WTC11 (cell line): ENCODE data around the gene TYSND1. TPM values are rescaled to one million over a fixed set of nuclear protein-coding genes. Genes with fewer than 3 reads are reported as not detected.

Source experiments
- ATAC-seq: fragments of 200-7000 bp; cut with Tn5 transposase; 2 replicates; pipeline ENCODE4 v1.10.0; 2021; ENCODE audit warnings: mild to moderate bottlenecking, moderate library complexity
- CTCF ChIA-PET: fragments of 300-600 bp; sonication (Branson Sonifier 250); formaldehyde crosslinking; loops from one replicate; lab custom pipeline; 2021; ENCODE audit warnings: antibody characterized with exemption; lab: Charles Lee
- POLR2A ChIA-PET: fragments of 350-600 bp; sonication (Branson Sonifier 250); formaldehyde crosslinking; loops from one replicate; lab custom pipeline; 2021; ENCODE audit warnings: antibody characterized with exemption; lab: Charles Lee
- DNase-seq: peaks from one replicate; pipeline ENCODE4 v3.0.0; 2021; ENCODE audit warnings: low spot score
- H3K27ac Mint-ChIP-seq: 2 replicates; pipeline ENCODE4 v1.8.0; 2021; ENCODE audit warnings: mixed read lengths
- H3K27me3 Mint-ChIP-seq: 2 replicates; pipeline ENCODE4 v1.8.0; 2021; ENCODE audit warnings: low read depth, mild to moderate bottlenecking, moderate library complexity, mixed read lengths
- H3K36me3 Mint-ChIP-seq: 2 replicates; pipeline ENCODE4 v1.8.0; 2021; ENCODE audit warnings: mixed read lengths
- H3K4me1 Mint-ChIP-seq: 2 replicates; pipeline ENCODE4 v1.8.0; 2022; ENCODE audit warnings: mixed read lengths
- H3K4me3 Mint-ChIP-seq: 2 replicates; pipeline ENCODE4 v1.8.0; 2021; ENCODE audit warnings: mild to moderate bottlenecking, moderate library complexity, mixed read lengths
- H3K9me3 Mint-ChIP-seq: 2 replicates; pipeline ENCODE4 v1.8.0; 2021; ENCODE audit warnings: mixed read lengths
- AFF4 ChIP-seq: sonication (generic); formaldehyde crosslinking; IDR thresholded peaks from 2 replicates; pipeline ENCODE4 v1.8.1; 2023; ENCODE audit warnings: mild to moderate bottlenecking, missing genetic modification reagents, borderline replicate concordance
- ETV6 ChIP-seq: sonication (generic); formaldehyde crosslinking; IDR thresholded peaks from 2 replicates; pipeline ENCODE4 v1.8.1; 2022; ENCODE audit warnings: mild to moderate bottlenecking, missing genetic modification reagents
- FOXP1 ChIP-seq: sonication (generic); formaldehyde crosslinking; IDR thresholded peaks from 2 replicates; pipeline ENCODE4 v1.8.0; 2022; ENCODE audit warnings: missing genetic modification reagents, mild to moderate bottlenecking, moderate library complexity, borderline replicate concordance
- GRHL2 ChIP-seq: fragments of 250-450 bp; sonication (Bioruptor Pico); IDR thresholded peaks from 2 replicates; pipeline ENCODE4 v1.8.0; 2022; ENCODE audit warnings: mild to moderate bottlenecking, moderate library complexity; ENCODE audit not compliant: insufficient replicate concordance, severe bottlenecking
- JAZF1 ChIP-seq: fragments of 250-450 bp; sonication (Bioruptor Pico); IDR thresholded peaks from 2 replicates; pipeline ENCODE4 v1.9.0; 2021; ENCODE audit warnings: moderate library complexity, mild to moderate bottlenecking, inconsistent platforms
- JUN ChIP-seq: sonication (generic); formaldehyde crosslinking; IDR thresholded peaks from 2 replicates; pipeline ENCODE4 v1.8.0; 2023; ENCODE audit warnings: mild to moderate bottlenecking, missing genetic modification reagents
- MAX ChIP-seq: sonication (generic); formaldehyde crosslinking; IDR thresholded peaks from 2 replicates; pipeline ENCODE4 v1.8.0; 2022; ENCODE audit warnings: mild to moderate bottlenecking, missing genetic modification reagents
- MXD4 ChIP-seq: fragments of 250-450 bp; sonication (Bioruptor Pico); IDR thresholded peaks from 2 replicates; pipeline ENCODE4 v1.8.0; 2021; ENCODE audit warnings: mild to moderate bottlenecking, moderate library complexity, borderline replicate concordance
- MYBL2 ChIP-seq: sonication (generic); formaldehyde crosslinking; IDR thresholded peaks from 2 replicates; pipeline ENCODE4 v1.8.1; 2023; ENCODE audit warnings: mild to moderate bottlenecking, moderate library complexity, missing genetic modification reagents
- NR1H2 ChIP-seq: sonication (generic); formaldehyde crosslinking; IDR thresholded peaks from 2 replicates; pipeline ENCODE4 v1.9.0; 2021; ENCODE audit warnings: mild to moderate bottlenecking, moderate library complexity, missing genetic modification reagents
- NR3C1 ChIP-seq: sonication (generic); formaldehyde crosslinking; conservative IDR thresholded peaks from 2 replicates; pipeline ENCODE4 v1.8.1; 2023; ENCODE audit warnings: low read depth, mild to moderate bottlenecking, missing genetic modification reagents
- RORB ChIP-seq: fragments of 250-450 bp; sonication (Bioruptor Pico); IDR thresholded peaks from 2 replicates; pipeline ENCODE4 v1.9.0; 2021; ENCODE audit warnings: mild to moderate bottlenecking
- SOX15 ChIP-seq: fragments of 250-450 bp; sonication (Bioruptor Pico); IDR thresholded peaks from 2 replicates; pipeline ENCODE4 v1.9.0; 2021; ENCODE audit warnings: mild to moderate bottlenecking
- ZNF219 ChIP-seq: sonication (generic); formaldehyde crosslinking; IDR thresholded peaks from 2 replicates; pipeline ENCODE4 v1.8.0; 2023; ENCODE audit warnings: missing genetic modification reagents, mild to moderate bottlenecking, borderline replicate concordance
- ZNF512 ChIP-seq: sonication (generic); formaldehyde crosslinking; IDR thresholded peaks from 2 replicates; pipeline ENCODE4 v1.8.1; 2022; ENCODE audit warnings: missing genetic modification reagents, borderline replicate concordance
- ZNF671 ChIP-seq: fragments of 250-450 bp; sonication (Bioruptor Pico); IDR thresholded peaks from 2 replicates; pipeline ENCODE4 v1.8.0; 2021; ENCODE audit warnings: mild to moderate bottlenecking
- total RNA-seq: library from RNA; stranded (reverse); gene quantifications from 3 replicates; pipeline ENCODE4 v1.2.3, GENCODE V29; 2021
- TF ChIP-seq, protein P1 (sequence below): fragments of 250-450 bp; sonication (Bioruptor Pico); IDR thresholded peaks from 2 replicates; pipeline ENCODE4 v1.9.0; 2021; ENCODE audit warnings: mild to moderate bottlenecking
- TF ChIP-seq, protein P2 (sequence below): fragments of 250-450 bp; sonication (Bioruptor Pico); IDR thresholded peaks from 2 replicates; pipeline ENCODE4 v2.1.2; 2022; ENCODE audit warnings: mild to moderate bottlenecking, moderate library complexity
- TF ChIP-seq, protein P3 (sequence below): sonication (generic); formaldehyde crosslinking; IDR thresholded peaks from 2 replicates; pipeline ENCODE4 v1.8.1; 2023; ENCODE audit warnings: mild to moderate bottlenecking, missing genetic modification reagents
- TF ChIP-seq, protein P4 (sequence below): sonication (generic); formaldehyde crosslinking; conservative IDR thresholded peaks from 2 replicates; pipeline ENCODE4 v1.8.1; 2023; ENCODE audit warnings: mild to moderate bottlenecking, low read depth, missing genetic modification reagents, moderate library complexity
- TF ChIP-seq, protein P5 (sequence below): sonication (generic); formaldehyde crosslinking; IDR thresholded peaks from 2 replicates; pipeline ENCODE4 v1.8.0; 2022; ENCODE audit warnings: mild to moderate bottlenecking, missing genetic modification reagents

TYSND1 gene
- total RNA-seq, 1 experiment from 2014 or later, result 18.9 TPM

DNA sequence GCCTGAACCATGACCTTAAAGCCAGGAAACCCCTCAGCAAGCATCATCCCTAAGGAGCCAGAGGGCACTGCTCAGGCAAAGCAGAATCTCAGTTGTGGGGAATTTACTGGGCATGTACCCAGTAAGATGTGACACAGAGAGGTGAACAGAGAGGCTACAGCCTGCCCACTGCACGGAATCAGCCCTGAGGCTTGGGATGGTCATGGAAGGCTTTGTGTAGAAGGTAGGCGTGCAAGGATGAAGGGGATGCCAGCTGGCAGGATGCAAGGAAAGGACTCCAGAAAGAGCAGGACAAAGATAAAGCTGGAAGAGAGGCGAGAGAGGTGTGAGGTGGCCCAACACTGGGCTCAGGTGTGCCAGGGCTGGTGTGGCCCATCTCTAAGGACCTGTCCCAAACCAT is 11.5 kb downstream of the TYSND1 start:
- CTCF ChIA-PET, result interaction anchor here (1.2 to 2.8 kb wide), 4 partner anchors 11 to 220 kb away, joined by 3 to 18 read pairs (median 8); partner anchors contain the start of gene TYSND1

GRCh38 chr10:70132098-70133029 is 14.1 kb downstream of the TYSND1 start, which contains the start of gene AIFM2:
AIFM2 (minus strand) TSS chr10:70132825; CDS start chr10:70124084, 8,741 bp downstream.
- peak within 1 kb of the TSS; percentile 57; the same call in 1 of the 2 replicates for H3K27ac Mint-ChIP-seq
- peak within 1 kb of the TSS; percentile 88 for H3K4me3 Mint-ChIP-seq
- POLR2A ChIA-PET, result no interaction called here
- H3K9me3 Mint-ChIP-seq, result no peaks in the 10 kb centered on the region
- H3K27me3 Mint-ChIP-seq, result peaks cover 24% of the 10 kb centered on the region
- ATAC-seq (peak; percentile 79), DNase-seq (peak; percentile 81)
- H3K36me3 Mint-ChIP-seq, result no peaks in the 10 kb centered on the region
- CTCF ChIA-PET, result interaction anchor here (1.4 kb wide), 1 partner anchor 16 kb away, joined by 4 read pairs; no protein-coding TSS in a partner anchor
- H3K4me1 Mint-ChIP-seq, result peaks cover 12% of the 10 kb centered on the region
- TF ChIP-seq JAZF1 (CRISPR knock-in tag) (no peak), AFF4 (CRISPR knock-in tag) (no peak), ETV6 (no peak; the same call in 1 of the 2 replicates), ZNF219 (CRISPR knock-in tag) (no peak), RORB (no peak), FOXP1 (CRISPR knock-in tag) (no peak; the same call in 1 of the 2 replicates)
- TF ChIP-seq, protein P1, sequence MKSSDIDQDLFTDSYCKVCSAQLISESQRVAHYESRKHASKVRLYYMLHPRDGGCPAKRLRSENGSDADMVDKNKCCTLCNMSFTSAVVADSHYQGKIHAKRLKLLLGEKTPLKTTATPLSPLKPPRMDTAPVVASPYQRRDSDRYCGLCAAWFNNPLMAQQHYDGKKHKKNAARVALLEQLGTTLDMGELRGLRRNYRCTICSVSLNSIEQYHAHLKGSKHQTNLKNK (CRISPR knock-in tag), result no peak
- TF ChIP-seq, protein P2, sequence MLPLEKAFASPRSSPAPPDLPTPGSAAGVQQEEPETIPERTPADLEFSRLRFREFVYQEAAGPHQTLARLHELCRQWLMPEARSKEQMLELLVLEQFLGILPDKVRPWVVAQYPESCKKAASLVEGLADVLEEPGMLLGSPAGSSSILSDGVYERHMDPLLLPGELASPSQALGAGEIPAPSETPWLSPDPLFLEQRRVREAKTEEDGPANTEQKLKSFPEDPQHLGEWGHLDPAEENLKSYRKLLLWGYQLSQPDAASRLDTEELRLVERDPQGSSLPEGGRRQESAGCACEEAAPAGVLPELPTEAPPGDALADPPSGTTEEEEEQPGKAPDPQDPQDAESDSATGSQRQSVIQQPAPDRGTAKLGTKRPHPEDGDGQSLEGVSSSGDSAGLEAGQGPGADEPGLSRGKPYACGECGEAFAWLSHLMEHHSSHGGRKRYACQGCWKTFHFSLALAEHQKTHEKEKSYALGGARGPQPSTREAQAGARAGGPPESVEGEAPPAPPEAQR, result no peak

More for the DNA sequence above, 11.5 kb downstream of the TYSND1 start:
- Mint-ChIP-seq H3K27me3 (peaks cover 24% of the 10 kb centered on the region), H3K36me3 (no peaks in the 10 kb centered on the region), H3K4me1 (peaks cover 15% of the 10 kb centered on the region), H3K4me3 (no peak overlapping the region), H3K9me3 (no peaks in the 10 kb centered on the region), H3K27ac (no peak overlapping the region)
- POLR2A ChIA-PET, result interaction anchor here (0.8 to 0.9 kb wide), 2 partner anchors 9 to 11 kb away, joined by 3 to 5 read pairs; partner anchors contain the start of gene TYSND1
- ATAC-seq (no peak), DNase-seq (no peak)
- TF ChIP-seq, protein P3, sequence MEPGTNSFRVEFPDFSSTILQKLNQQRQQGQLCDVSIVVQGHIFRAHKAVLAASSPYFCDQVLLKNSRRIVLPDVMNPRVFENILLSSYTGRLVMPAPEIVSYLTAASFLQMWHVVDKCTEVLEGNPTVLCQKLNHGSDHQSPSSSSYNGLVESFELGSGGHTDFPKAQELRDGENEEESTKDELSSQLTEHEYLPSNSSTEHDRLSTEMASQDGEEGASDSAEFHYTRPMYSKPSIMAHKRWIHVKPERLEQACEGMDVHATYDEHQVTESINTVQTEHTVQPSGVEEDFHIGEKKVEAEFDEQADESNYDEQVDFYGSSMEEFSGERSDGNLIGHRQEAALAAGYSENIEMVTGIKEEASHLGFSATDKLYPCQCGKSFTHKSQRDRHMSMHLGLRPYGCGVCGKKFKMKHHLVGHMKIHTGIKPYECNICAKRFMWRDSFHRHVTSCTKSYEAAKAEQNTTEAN, result no peak
- TF ChIP-seq ZNF512 (CRISPR knock-in tag), result no peak
- TF ChIP-seq, protein P4, sequence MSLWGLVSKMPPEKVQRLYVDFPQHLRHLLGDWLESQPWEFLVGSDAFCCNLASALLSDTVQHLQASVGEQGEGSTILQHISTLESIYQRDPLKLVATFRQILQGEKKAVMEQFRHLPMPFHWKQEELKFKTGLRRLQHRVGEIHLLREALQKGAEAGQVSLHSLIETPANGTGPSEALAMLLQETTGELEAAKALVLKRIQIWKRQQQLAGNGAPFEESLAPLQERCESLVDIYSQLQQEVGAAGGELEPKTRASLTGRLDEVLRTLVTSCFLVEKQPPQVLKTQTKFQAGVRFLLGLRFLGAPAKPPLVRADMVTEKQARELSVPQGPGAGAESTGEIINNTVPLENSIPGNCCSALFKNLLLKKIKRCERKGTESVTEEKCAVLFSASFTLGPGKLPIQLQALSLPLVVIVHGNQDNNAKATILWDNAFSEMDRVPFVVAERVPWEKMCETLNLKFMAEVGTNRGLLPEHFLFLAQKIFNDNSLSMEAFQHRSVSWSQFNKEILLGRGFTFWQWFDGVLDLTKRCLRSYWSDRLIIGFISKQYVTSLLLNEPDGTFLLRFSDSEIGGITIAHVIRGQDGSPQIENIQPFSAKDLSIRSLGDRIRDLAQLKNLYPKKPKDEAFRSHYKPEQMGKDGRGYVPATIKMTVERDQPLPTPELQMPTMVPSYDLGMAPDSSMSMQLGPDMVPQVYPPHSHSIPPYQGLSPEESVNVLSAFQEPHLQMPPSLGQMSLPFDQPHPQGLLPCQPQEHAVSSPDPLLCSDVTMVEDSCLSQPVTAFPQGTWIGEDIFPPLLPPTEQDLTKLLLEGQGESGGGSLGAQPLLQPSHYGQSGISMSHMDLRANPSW (CRISPR knock-in tag), result no peak
- TF ChIP-seq GRHL2 (CRISPR knock-in tag), result no peak
- TF ChIP-seq NR3C1 (CRISPR knock-in tag), result no peak
- no peak for TF ChIP-seq NR1H2 (CRISPR knock-in tag)
- no peak for TF ChIP-seq MYBL2 (CRISPR knock-in tag)
- no peak for TF ChIP-seq MXD4 (CRISPR knock-in tag)
- TF ChIP-seq, protein P5, sequence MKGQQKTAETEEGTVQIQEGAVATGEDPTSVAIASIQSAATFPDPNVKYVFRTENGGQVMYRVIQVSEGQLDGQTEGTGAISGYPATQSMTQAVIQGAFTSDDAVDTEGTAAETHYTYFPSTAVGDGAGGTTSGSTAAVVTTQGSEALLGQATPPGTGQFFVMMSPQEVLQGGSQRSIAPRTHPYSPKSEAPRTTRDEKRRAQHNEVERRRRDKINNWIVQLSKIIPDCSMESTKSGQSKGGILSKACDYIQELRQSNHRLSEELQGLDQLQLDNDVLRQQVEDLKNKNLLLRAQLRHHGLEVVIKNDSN (CRISPR knock-in tag), result no peak
- TF ChIP-seq MAX (CRISPR knock-in tag), result no peak
- no peak for TF ChIP-seq SOX15
- no peak for TF ChIP-seq JUN
- TF ChIP-seq ZNF671 (CRISPR knock-in tag), result no peak
